B cell (primary cell): ENCODE data around the gene PRKCQ. TPM values are rescaled to one million over a fixed set of nuclear protein-coding genes. Genes with fewer than 3 reads are reported as not detected.

ENCODE experiments used
- ATAC-seq: fragments of 200-7000 bp; cut with Tn5 transposase; one replicate; pipeline ENCODE4 v1.10.0; 2021; ENCODE audit warnings: low read depth, mild to moderate bottlenecking, moderate number of reproducible peaks, moderate library complexity
- CTCF ChIA-PET: fragments of 350-600 bp; sonication (Branson Sonifier 250); formaldehyde crosslinking; loops from one replicate; lab custom pipeline; 2021; ENCODE audit warnings: antibody characterized with exemption, inconsistent platforms; lab: Charles Lee
- POLR2A ChIA-PET: fragments of 350-600 bp; sonication (Branson Sonifier 250); formaldehyde crosslinking; loops from one replicate; lab custom pipeline; 2021; ENCODE audit warnings: antibody characterized with exemption; lab: Charles Lee
- DNase-seq: peaks from one replicate; pipeline ENCODE4 v3.0.0; 2013
- H2AFZ ChIP-seq: 2 replicates; pipeline ENCODE4 v1.6.1; 2012; ENCODE audit warnings: mild to moderate bottlenecking, low read depth, low read length; ENCODE audit not compliant: insufficient read depth, poor library complexity, severe bottlenecking
- H3K27ac ChIP-seq, 2 donors: 1 replicate in 1 of 2; 2 replicates in 1 of 2; pipeline ENCODE4 v1.5.1; 2012 to 2013; ENCODE audit warnings: low read length in 2 of 2, mild to moderate bottlenecking in 2 of 2, moderate library complexity in 1 of 2
- H3K27me3 ChIP-seq, 4 experiments: fragments of 200-600 bp in 1 of 4; sonication (generic) in 1 of 4; replicated peaks in 1 of 4; 1 replicate in 2 of 4; 2 replicates in 2 of 4; pipeline versions ENCODE4 v1.6.1 to v1.7.0; 2013 to 2016; ENCODE audit warnings: low read length in 3 of 4, mild to moderate bottlenecking in 2 of 4, mixed read lengths in 1 of 4, moderate library complexity in 1 of 4; ENCODE audit not compliant: insufficient read depth in 4 of 4, control insufficient read depth in 3 of 4; ENCODE audit errors: control extremely low read depth in 1 of 4
- H3K36me3 ChIP-seq, 2 experiments: replicated peaks in 1 of 2; 1 replicate in 1 of 2; 2 replicates in 1 of 2; pipeline versions ENCODE4 v1.6.1 to v1.7.1; 2013; ENCODE audit warnings: low read length in 1 of 2; ENCODE audit not compliant: insufficient read depth in 2 of 2, control insufficient read depth in 1 of 2; ENCODE audit errors: control extremely low read depth in 1 of 2, extremely low read depth in 1 of 2
- H3K4me1 ChIP-seq, 2 donors: fragments of 200-600 bp in 1 of 2; sonication (generic) in 1 of 2; 1 replicate in 1 of 2; 2 replicates in 1 of 2; pipeline versions ENCODE4 v1.5.1 to v1.6.1; 2013 to 2017; ENCODE audit warnings: low read length in 2 of 2; ENCODE audit not compliant: control insufficient read depth in 2 of 2, insufficient read depth in 2 of 2
- H3K4me2 ChIP-seq: replicated peaks from 2 replicates; pipeline ENCODE3; 2012; ENCODE audit warnings: mild to moderate bottlenecking, low read depth, low read length; ENCODE audit not compliant: poor library complexity, severe bottlenecking
- H3K4me3 ChIP-seq, 5 experiments: fragments of 200-600 bp in 1 of 5; sonication (generic) in 1 of 5; 1 replicate in 3 of 5; 2 replicates in 2 of 5; pipeline versions ENCODE4 v1.5.1 to v1.7.0; 2011 to 2016; ENCODE audit warnings: low read length in 4 of 5, mild to moderate bottlenecking in 4 of 5, low read depth in 2 of 5, control low read depth in 1 of 5, moderate library complexity in 1 of 5; ENCODE audit not compliant: insufficient read depth in 1 of 5; ENCODE audit errors: control extremely low read depth in 1 of 5, extremely low read depth in 1 of 5
- H3K79me2 ChIP-seq: fragments of 200-600 bp; sonication (generic); one replicate; pipeline ENCODE4 v1.6.0; 2016; ENCODE audit warnings: low read length; ENCODE audit not compliant: control insufficient read depth, insufficient read depth
- H3K9ac ChIP-seq: fragments of 200-600 bp; sonication (generic); 2 replicates; pipeline ENCODE4 v1.6.1; 2017; ENCODE audit warnings: mild to moderate bottlenecking, low read length, moderate library complexity
- H3K9me3 ChIP-seq, 3 donors: one replicate each; pipeline versions ENCODE4 v1.6.1 to v1.7.1; 2013; ENCODE audit warnings: low read length in 2 of 3; ENCODE audit not compliant: control insufficient read depth in 2 of 3, insufficient read depth in 1 of 3; ENCODE audit errors: control extremely low read depth in 1 of 3
- H4K20me1 ChIP-seq: 2 replicates; pipeline ENCODE4 v1.6.0; 2012; ENCODE audit warnings: mild to moderate bottlenecking, low read length; ENCODE audit not compliant: insufficient read depth, control insufficient read depth, poor library complexity, severe bottlenecking
- H3K27ac Mint-ChIP-seq: one replicate; pipeline ENCODE4 v1.8.0; 2021; ENCODE audit warnings: mixed read lengths
- H3K27me3 Mint-ChIP-seq: one replicate; pipeline ENCODE4 v1.8.0; 2021; ENCODE audit warnings: mixed read lengths
- H3K4me1 Mint-ChIP-seq: one replicate; pipeline ENCODE4 v1.8.0; 2021; ENCODE audit warnings: mixed read lengths
- H3K4me3 Mint-ChIP-seq: one replicate; pipeline ENCODE4 v1.8.0; 2021; ENCODE audit warnings: mixed read lengths
- H3K9me3 Mint-ChIP-seq: one replicate; pipeline ENCODE4 v1.8.0; 2022; ENCODE audit warnings: mixed read lengths; ENCODE audit not compliant: insufficient read depth
- CTCF ChIP-seq: fragments of 200-600 bp; IDR thresholded peaks from one replicate; pipeline ENCODE4 v1.8.0; 2022; ENCODE audit warnings: antibody characterized with exemption, mild to moderate bottlenecking
- EZH2 ChIP-seq: IDR thresholded peaks from 2 replicates; pipeline ENCODE4 v1.6.1; 2012; ENCODE audit warnings: borderline replicate concordance, low read depth, mild to moderate bottlenecking, moderate library complexity, low read length; ENCODE audit not compliant: insufficient read depth, poor library complexity, severe bottlenecking
- whole genome bisulfite sequencing: methylation state at CpG from one replicate; pipeline ENCODE4 v1.1.5; 2013; ENCODE audit warnings: missing lambda C conversion rate; ENCODE audit not compliant: insufficient coverage; 5-methylcytosine and 5-hydroxymethylcytosine counted together
- intact Hi-C: fragments of 100-400 bp; cut with micrococcal nuclease; formaldehyde crosslinking; loops from one replicate; pipeline ENCODE4 v1.10.0; 2022
- polyA plus RNA-seq: library from polyadenylated mRNA; depleted of rRNA; stranded (reverse); fragments of >200 nt; gene quantifications from 2 replicates; pipeline ENCODE4 v1.2.3, GENCODE V29; 2012
- total RNA-seq, 2 donors: library from RNA; stranded (reverse); fragments of 120-200 nt in 1 of 2; gene quantifications; 1 replicate in 1 of 2; 2 replicates in 1 of 2; pipeline versions ENCODE4 v1.2.3 to v1.2.4, GENCODE V29; 2013 to 2022

The PRKCQ gene
- total and polyA plus RNA-seq, 2 donors (not counting 1 experiment from before 2014, with no cell fraction given) = 0.15 to 0.16 TPM

DNA sequence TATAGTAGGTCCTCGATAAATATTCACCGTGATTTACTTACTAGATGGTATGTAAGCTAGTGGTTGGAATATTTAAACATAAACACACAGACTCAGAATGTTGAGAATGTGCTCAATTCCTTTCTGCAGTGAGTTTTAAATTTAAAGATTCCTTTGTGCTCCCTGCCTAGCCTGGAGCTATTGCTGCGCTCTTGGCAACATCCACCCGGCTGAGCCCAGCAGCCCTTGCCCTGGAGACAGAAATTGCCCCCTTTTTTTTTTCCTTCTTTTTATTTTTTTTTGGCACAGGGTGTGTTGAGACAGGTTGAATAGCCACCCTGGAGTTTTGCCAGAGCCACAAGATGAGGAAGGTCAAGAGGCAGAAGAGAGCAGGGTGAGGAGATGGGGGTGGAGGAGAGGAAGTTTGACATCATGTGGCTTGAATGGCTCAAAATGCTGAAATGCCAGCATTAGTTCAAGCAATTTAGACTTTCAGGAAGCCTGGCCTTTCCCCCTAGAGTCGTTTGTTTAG is 180.8 kb downstream of the PRKCQ start:
- H3K4me3 ChIP-seq = no peak overlapping the region
- TF ChIP-seq CTCF (no peak), EZH2 (no peak)
- H3K27ac ChIP-seq = no peak overlapping the region
- no peaks in the 10 kb centered on the region for H3K79me2 ChIP-seq
- WGBS = 50% methylated on average over 2 of the region's 5 CpGs
- no peaks in the 10 kb centered on the region for H3K9me3 ChIP-seq
- Mint-ChIP-seq H3K4me3 (peak overlapping the region; percentile 29), H3K27me3 (peaks cover 8% of the 10 kb centered on the region), H3K27ac (peak overlapping the region; percentile 38), H3K4me1 (peaks cover 34% of the 10 kb centered on the region), H3K9me3 (no peaks in the 10 kb centered on the region)
- no peak for DNase-seq
- intact Hi-C loops = no loop called here
- no peak overlapping the region for H3K4me2 ChIP-seq
- no peaks in the 10 kb centered on the region for H4K20me1 ChIP-seq
- ATAC-seq = no peak
- H3K9ac ChIP-seq = no peak overlapping the region
- H3K4me1 ChIP-seq = peaks cover 26% of the 10 kb centered on the region in 2 donors
- ChIA-PET CTCF (interaction anchor here (0.7 to 7.7 kb wide), 12 partner anchors 11 to 385 kb away, joined by 3 to 325 read pairs (median 33); partner anchors contain the start of gene PFKFB3), POLR2A (interaction anchor here (0.7 to 4.9 kb wide), 3 partner anchors 51 to 197 kb away, joined by 3 to 72 read pairs (median 25); partner anchors contain the start of gene PFKFB3)
- H2AFZ ChIP-seq = no peak overlapping the region
- no peaks in the 10 kb centered on the region for H3K27me3 ChIP-seq
- H3K36me3 ChIP-seq = no peaks in the 10 kb centered on the region

DNA sequence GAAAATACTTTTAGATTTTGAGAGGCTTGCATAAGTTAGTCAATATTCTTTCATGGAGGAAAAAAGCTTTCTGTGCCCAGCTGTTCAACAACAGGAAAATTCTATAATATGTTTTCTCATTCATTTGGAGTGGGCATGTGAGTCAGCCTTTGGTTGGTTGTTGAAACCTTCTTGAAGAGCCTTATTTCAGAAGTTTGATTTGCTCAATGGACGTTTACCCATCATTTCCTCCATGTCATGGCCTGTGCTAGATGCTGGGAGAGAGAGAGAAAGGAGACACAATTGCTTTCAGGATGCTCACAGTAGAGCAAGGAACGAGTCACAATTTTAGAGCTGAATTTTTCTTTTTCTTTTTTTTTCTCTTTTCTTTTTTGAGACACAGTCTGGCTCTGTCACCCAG is 181.7 kb downstream of the PRKCQ start:
- Mint-ChIP-seq H3K27me3 (peaks cover 4% of the 10 kb centered on the region), H3K4me3 (no peak overlapping the region), H3K9me3 (no peaks in the 10 kb centered on the region), H3K27ac (no peak overlapping the region), H3K4me1 (peaks cover 34% of the 10 kb centered on the region)
- H2AFZ ChIP-seq = no peak overlapping the region
- H3K9ac ChIP-seq = no peak overlapping the region
- ChIA-PET POLR2A (interaction anchor here (4.9 kb wide), 1 partner anchor 196 kb away, joined by 72 read pairs; the partner anchor contains the start of gene PFKFB3), CTCF (interaction anchor here (0.7 to 7.7 kb wide), 11 partner anchors 8 to 311 kb away, joined by 3 to 325 read pairs (median 44); partner anchors contain the start of gene PFKFB3)
- H3K4me1 ChIP-seq = peaks cover 26% of the 10 kb centered on the region in 2 donors
- ATAC-seq (no peak), DNase-seq (no peak)
- H3K9me3 ChIP-seq = no peaks in the 10 kb centered on the region
- no peaks in the 10 kb centered on the region for H3K36me3 ChIP-seq
- H3K27me3 ChIP-seq = no peaks in the 10 kb centered on the region
- H4K20me1 ChIP-seq = no peaks in the 10 kb centered on the region
- no peaks in the 10 kb centered on the region for H3K79me2 ChIP-seq
- intact Hi-C loops = no loop called here
- TF ChIP-seq EZH2 (no peak), CTCF (no peak)
- no peak overlapping the region for H3K4me3 ChIP-seq
- WGBS = no CpG with 5 or more reads among the region's 2 CpGs
- H3K27ac ChIP-seq = no peak overlapping the region
- no peak overlapping the region for H3K4me2 ChIP-seq
